Measurements from ENCODE around the gene ANKS1A. TPM values are rescaled to one million over a fixed set of nuclear protein-coding genes. Genes with fewer than 3 reads are reported as not detected.

ANKS1A gene
- total RNA-seq, 2 experiments from 2014 or later, result 7.4 to 9.1 TPM

GRCh38 chr6:35037664-35038038 lies 148.6 kb downstream of the ANKS1A start:
- DNase-seq (no peak), ATAC-seq (no peak)
- Mint-ChIP-seq H3K4me3 (no peak overlapping the region), H3K9me3 (ENCODE audit: low read depth) (no peaks in the 10 kb centered on the region), H3K36me3 (ENCODE audit: low read depth) (peaks cover 3% of the 10 kb centered on the region), H3K4me1 (no peaks in the 10 kb centered on the region), H3K27me3 (no peaks in the 10 kb centered on the region), H3K27ac (no peak overlapping the region)
- intact Hi-C loops (cut with DNase I, micrococcal nuclease), result no loop called here
- POLR2A ChIA-PET, result no interaction called here
- CTCF ChIA-PET, result interaction anchor here (0.5 to 1.5 kb wide), 2 partner anchors 10 to 1307 kb away, joined by 4 to 6 read pairs; no protein-coding TSS in a partner anchor

- Mint-ChIP-seq H3K27me3 (no peaks in the 10 kb centered on the region), H3K36me3 (ENCODE audit: low read depth) (peaks cover 3% of the 10 kb centered on the region), H3K4me1 (no peaks in the 10 kb centered on the region), H3K4me3 (no peak overlapping the region), H3K9me3 (ENCODE audit: low read depth) (no peaks in the 10 kb centered on the region), H3K27ac (no peak overlapping the region)
- ChIA-PET POLR2A (no interaction called here), CTCF (interaction anchor here (1.5 kb wide), 2 partner anchors 10 to 203 kb away, joined by 4 read pairs; no protein-coding TSS in a partner anchor)
- DNase-seq, result no peak
- intact Hi-C loops (cut with DNase I, micrococcal nuclease), result no loop called here
- no peak for ATAC-seq
Observed at GRCh38 chr6:35038076-35038475, 149.0 kb downstream of the ANKS1A start.

- Mint-ChIP-seq H3K4me1 (no peaks in the 10 kb centered on the region), H3K27ac (no peak overlapping the region), H3K9me3 (ENCODE audit: low read depth) (no peaks in the 10 kb centered on the region), H3K4me3 (no peak overlapping the region), H3K27me3 (no peaks in the 10 kb centered on the region), H3K36me3 (ENCODE audit: low read depth) (peaks cover 3% of the 10 kb centered on the region)
- DNase-seq (no peak), ATAC-seq (no peak)
- intact Hi-C loops (cut with DNase I, micrococcal nuclease), result no loop called here
- CTCF ChIA-PET, result interaction anchor here (0.9 to 1.2 kb wide), 3 partner anchors 11 to 218 kb away, joined by 3 read pairs; no protein-coding TSS in a partner anchor
- POLR2A ChIA-PET, result no interaction called here
Observed at GRCh38 chr6:35040398-35040797, 151.3 kb downstream of the ANKS1A start.

- intact Hi-C loops (cut with DNase I, micrococcal nuclease), result no loop called here
- DNase-seq (no peak), ATAC-seq (no peak)
- Mint-ChIP-seq H3K27me3 (no peaks in the 10 kb centered on the region), H3K4me1 (no peaks in the 10 kb centered on the region), H3K36me3 (ENCODE audit: low read depth) (peaks cover 3% of the 10 kb centered on the region), H3K9me3 (ENCODE audit: low read depth) (no peaks in the 10 kb centered on the region), H3K27ac (no peak overlapping the region), H3K4me3 (no peak overlapping the region)
- CTCF ChIA-PET, result interaction anchor here (0.9 to 1.2 kb wide), 3 partner anchors 11 to 217 kb away, joined by 3 read pairs; no protein-coding TSS in a partner anchor
- POLR2A ChIA-PET, result no interaction called here
Observed at GRCh38 chr6:35041086-35041861, 152.2 kb downstream of the ANKS1A start.

- ChIA-PET CTCF (no interaction called here), POLR2A (no interaction called here)
- Mint-ChIP-seq H3K9me3 (ENCODE audit: low read depth) (no peaks in the 10 kb centered on the region), H3K27ac (no peak overlapping the region), H3K4me3 (no peak overlapping the region), H3K4me1 (peaks cover 6% of the 10 kb centered on the region), H3K36me3 (ENCODE audit: low read depth) (peaks cover 3% of the 10 kb centered on the region), H3K27me3 (no peaks in the 10 kb centered on the region)
- intact Hi-C loops (cut with DNase I, micrococcal nuclease), result no loop called here
- ATAC-seq, result no peak
- no peak for DNase-seq
Observed at GRCh38 chr6:35042031-35042815, 153.2 kb downstream of the ANKS1A start.

GRCh38 chr6:35043381-35044130 lies 154.5 kb downstream of the ANKS1A start:
- no peaks in the 10 kb centered on the region for H3K9me3 Mint-ChIP-seq (ENCODE audit: low read depth)
- POLR2A ChIA-PET, result no interaction called here
- H3K4me3 Mint-ChIP-seq, result no peak overlapping the region
- no peak overlapping the region for H3K27ac Mint-ChIP-seq
- intact Hi-C loops (cut with DNase I, micrococcal nuclease), result no loop called here
- H3K4me1 Mint-ChIP-seq, result peaks cover 6% of the 10 kb centered on the region
- no peaks in the 10 kb centered on the region for H3K27me3 Mint-ChIP-seq
- H3K36me3 Mint-ChIP-seq (ENCODE audit: low read depth), result peaks cover 2% of the 10 kb centered on the region
- no peak for DNase-seq
- ATAC-seq, result no peak
- CTCF ChIA-PET, result no interaction called here

- Mint-ChIP-seq H3K4me3 (no peak overlapping the region), H3K27ac (peak overlapping the region; percentile 45), H3K36me3 (ENCODE audit: low read depth) (peaks cover 2% of the 10 kb centered on the region), H3K4me1 (peaks cover 6% of the 10 kb centered on the region), H3K27me3 (no peaks in the 10 kb centered on the region), H3K9me3 (ENCODE audit: low read depth) (no peaks in the 10 kb centered on the region)
- POLR2A ChIA-PET, result no interaction called here
- intact Hi-C loops (cut with DNase I, micrococcal nuclease), result no loop called here
- DNase-seq (no peak), ATAC-seq (no peak)
- CTCF ChIA-PET, result interaction anchor here (0.6 to 1.4 kb wide), 2 partner anchors 13 to 31 kb away, joined by 3 read pairs; no protein-coding TSS in a partner anchor
Observed at GRCh38 chr6:35044145-35044745, 155.2 kb downstream of the ANKS1A start.

GRCh38 chr6:35044761-35045421 lies 155.8 kb downstream of the ANKS1A start:
- Mint-ChIP-seq H3K4me3 (no peak overlapping the region), H3K27ac (no peak overlapping the region), H3K27me3 (no peaks in the 10 kb centered on the region), H3K9me3 (ENCODE audit: low read depth) (no peaks in the 10 kb centered on the region), H3K36me3 (ENCODE audit: low read depth) (peaks cover 2% of the 10 kb centered on the region), H3K4me1 (peaks cover 6% of the 10 kb centered on the region)
- CTCF ChIA-PET, result interaction anchor here (0.5 to 1.4 kb wide), 3 partner anchors 14 to 30 kb away, joined by 3 read pairs; no protein-coding TSS in a partner anchor
- ATAC-seq (no peak), DNase-seq (no peak)
- POLR2A ChIA-PET, result no interaction called here
- intact Hi-C loops (cut with DNase I, micrococcal nuclease), result no loop called here

- POLR2A ChIA-PET, result no interaction called here
- Mint-ChIP-seq H3K9me3 (ENCODE audit: low read depth) (no peaks in the 10 kb centered on the region), H3K36me3 (ENCODE audit: low read depth) (no peaks in the 10 kb centered on the region), H3K27me3 (no peaks in the 10 kb centered on the region), H3K4me3 (no peak overlapping the region), H3K4me1 (peaks cover 6% of the 10 kb centered on the region), H3K27ac (no peak overlapping the region)
- DNase-seq (no peak), ATAC-seq (no peak)
- intact Hi-C loops (cut with DNase I, micrococcal nuclease), result no loop called here
- CTCF ChIA-PET, result interaction anchor here (0.7 kb wide), 1 partner anchor 160 kb away, joined by 3 read pairs; no protein-coding TSS in a partner anchor
Observed at GRCh38 chr6:35046103-35046502, 157.0 kb downstream of the ANKS1A start.

- DNase-seq (no peak), ATAC-seq (no peak)
- ChIA-PET CTCF (interaction anchor here (1.1 kb wide), 1 partner anchor 9 kb away, joined by 4 read pairs; no protein-coding TSS in a partner anchor), POLR2A (no interaction called here)
- H3K27me3 Mint-ChIP-seq, result no peaks in the 10 kb centered on the region
- no peak overlapping the region for H3K27ac Mint-ChIP-seq
- intact Hi-C loops (cut with DNase I, micrococcal nuclease), result no loop called here
- H3K9me3 Mint-ChIP-seq (ENCODE audit: low read depth), result no peaks in the 10 kb centered on the region
- peaks cover 6% of the 10 kb centered on the region for H3K4me1 Mint-ChIP-seq
- no peak overlapping the region for H3K4me3 Mint-ChIP-seq
- H3K36me3 Mint-ChIP-seq (ENCODE audit: low read depth), result no peaks in the 10 kb centered on the region
Observed at GRCh38 chr6:35046862-35047261, 157.8 kb downstream of the ANKS1A start.

Data from activated CD4-positive, alpha-beta T cell treated with anti-CD3 and anti-CD28 coated beads for 36 hours (primary cell).